IPS-NIHi11 (cell line): ENCODE data around the gene PTBP2.

ENCODE experiments used
- DNase-seq: peaks from one replicate; pipeline ENCODE4 v3.0.0; 2012; ENCODE audit warnings: mixed read lengths, low spot score

Gene PTBP2

DNA sequence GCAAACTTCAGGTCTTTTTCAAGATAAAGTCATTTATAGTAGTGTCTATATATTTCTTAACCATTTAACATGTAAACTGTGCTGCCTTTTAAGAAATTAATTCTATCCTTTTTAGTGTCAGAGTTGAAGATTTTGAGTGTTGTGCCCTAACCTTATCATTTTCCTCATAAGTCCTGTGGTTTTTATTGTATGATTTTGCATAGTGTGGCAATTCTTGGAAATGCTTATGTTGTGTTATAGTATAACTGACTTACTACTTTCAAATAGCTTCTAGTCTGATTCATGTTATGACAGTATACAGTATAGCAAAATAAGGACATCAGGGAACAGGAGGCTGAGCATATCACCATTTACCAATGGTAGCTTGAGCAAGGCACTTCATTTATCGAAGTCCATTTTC, 99.1 kb downstream of the PTBP2 start:
- DNase-seq: no peak

DNA sequence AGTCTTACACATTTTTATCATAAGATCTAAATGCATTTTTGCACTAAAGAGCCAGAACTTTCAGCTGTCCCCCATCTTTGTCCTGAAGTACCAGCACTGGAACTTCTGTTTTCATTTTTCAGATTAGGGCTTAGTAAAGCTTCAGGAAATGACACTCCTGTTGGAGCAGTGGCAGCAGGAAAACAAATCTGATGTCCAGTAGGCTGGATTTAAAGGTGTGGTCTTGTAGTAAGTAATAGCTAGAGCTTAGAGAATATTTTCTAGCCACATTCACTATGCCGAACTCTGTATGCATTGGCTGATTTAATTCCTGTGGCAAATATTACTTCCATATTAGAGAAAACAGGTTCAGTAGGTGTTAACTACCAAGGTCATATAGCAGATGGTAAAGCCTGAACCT, 103.6 kb downstream of the PTBP2 start:
- no peak for DNase-seq

DNA sequence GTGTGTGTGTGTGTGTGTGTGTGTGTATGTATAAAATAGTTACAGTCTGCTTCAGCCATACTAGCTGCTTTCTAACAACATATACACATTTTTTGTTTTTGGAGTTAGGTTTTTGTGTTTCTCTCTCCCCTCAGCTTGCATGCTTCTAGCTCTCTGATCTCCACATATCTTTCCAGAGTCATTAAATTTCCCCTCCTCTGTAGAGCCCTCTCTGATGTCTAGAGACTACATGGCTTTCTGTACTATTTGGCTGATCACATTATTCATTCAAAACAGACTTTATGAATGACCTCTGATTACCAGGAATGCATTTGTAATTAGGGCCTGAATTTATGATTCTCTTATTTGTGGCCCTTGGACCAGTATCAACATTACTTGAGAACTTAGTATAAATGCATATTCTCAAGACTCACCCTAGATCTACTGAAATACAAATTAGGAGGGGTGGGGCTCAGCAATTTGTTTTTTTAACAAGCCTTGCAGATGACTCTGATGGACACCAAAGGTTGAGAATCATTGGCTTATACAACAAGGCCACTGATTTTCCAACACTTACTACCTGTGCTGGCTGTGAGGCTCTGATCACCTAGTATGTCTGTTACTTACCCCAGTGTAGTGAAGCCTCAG, 104.5 kb downstream of the PTBP2 start:
- no peak for DNase-seq

DNA sequence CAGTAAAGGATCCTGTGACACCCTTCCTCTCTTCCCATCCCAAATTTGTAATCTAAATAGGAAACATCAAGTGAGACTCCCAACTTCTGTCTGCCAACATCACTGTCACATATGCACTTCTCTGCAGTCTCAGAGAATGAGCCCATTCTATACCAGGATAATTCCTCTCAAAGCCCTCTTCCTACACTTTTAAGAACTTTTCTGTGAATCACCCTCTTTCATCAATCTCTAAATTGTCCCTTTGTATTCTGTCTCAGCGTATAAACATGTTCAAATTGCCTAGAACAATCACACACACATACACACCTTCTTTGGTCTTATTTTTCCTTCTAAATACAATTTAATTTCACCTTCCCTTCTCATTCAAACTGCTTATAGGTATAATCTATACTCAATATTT, 111.8 kb downstream of the PTBP2 start:
- DNase-seq: no peak

DNA sequence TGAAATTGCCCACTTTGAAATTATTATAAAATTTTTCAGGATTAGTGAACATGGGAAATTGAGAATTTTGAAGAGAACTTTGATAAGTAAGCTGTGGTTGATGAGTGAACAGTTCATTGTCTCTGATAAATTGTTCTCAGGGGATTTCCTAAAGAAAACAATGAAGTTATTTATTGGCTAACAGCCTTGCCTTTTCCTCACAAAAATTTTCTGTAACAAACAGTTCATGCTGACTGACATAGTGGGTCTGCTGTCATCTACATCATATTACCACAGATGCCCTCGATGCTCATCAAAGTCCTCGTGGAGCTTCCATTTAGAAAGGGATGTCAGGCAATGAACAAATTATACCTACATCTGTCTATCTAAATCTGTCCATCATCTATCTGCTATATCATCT, 113.4 kb downstream of the PTBP2 start:
- DNase-seq: no peak

DNA sequence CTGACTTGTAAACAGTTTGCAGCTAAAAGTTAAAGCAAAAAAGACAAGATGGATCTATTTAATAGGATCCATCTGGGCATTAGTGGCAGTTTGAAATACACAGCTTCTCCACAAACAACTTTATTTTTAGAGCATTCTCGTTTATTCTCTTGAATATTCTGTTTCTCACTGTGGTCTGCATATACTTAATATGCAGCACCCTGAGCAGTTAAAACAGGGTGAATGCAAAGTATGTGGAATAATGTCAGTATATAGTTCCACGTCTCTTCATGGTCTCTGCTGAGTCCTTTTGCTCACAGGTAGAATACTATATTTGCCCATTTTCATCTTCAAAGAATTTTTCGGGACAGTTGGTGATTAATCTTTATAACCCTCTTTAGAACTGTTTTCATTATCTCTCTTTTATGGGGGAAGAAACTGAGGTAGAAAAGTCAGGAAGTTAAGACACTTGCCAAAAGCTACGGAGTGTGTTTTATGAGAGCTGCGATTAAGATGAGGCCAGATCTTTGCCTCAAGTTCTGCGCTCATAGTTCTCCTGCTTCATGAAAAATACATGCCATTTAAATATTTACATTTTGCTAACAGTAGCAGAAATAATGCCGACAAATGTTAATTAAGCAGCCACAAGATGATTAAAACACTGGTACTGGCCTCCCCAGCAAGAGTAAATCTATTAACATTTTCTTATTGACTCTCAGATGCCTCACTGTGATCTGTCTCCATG, 115.6 kb downstream of the PTBP2 start:
- DNase-seq: no peak

DNA sequence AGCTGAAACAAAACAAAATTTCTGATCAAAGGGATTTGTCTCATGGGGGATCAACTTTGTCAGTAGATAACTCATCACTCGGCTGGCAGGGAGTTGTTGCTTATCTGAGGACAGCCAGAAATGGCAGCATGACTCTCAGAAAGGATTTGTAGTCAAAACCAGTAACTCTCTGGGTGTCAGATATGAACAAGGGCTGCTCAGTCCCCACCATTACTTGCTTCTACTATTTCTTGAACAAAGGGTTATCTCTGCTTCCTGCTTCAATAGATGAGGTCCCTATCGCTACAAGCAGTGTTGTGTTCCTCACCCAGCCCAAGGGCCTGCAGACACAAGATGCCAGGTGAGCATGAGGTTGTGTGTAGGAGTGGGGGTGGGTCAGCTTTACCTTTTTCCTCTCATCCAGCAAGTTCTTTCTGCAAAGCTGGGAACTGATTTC, 116.2 kb downstream of the PTBP2 start:
- no peak for DNase-seq

DNA sequence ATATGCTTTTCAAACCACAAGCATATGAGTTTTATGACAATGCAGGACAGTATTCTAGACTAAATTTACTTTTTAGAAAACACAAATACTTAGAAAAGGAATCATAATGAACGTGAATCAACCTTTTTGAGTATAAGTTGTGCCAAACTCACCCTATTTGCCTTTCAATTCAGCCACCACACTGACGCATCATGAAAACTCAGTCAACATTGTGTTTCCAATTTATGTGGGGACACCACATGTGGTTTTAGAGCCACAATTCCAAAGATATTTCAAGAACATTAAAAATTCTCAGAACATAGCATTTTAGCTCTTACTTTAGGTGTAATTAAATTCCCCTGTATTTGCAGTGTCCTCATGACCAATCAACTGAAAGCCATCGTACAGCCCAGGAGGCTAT, 118.8 kb downstream of the PTBP2 start:
- no peak for DNase-seq

DNA sequence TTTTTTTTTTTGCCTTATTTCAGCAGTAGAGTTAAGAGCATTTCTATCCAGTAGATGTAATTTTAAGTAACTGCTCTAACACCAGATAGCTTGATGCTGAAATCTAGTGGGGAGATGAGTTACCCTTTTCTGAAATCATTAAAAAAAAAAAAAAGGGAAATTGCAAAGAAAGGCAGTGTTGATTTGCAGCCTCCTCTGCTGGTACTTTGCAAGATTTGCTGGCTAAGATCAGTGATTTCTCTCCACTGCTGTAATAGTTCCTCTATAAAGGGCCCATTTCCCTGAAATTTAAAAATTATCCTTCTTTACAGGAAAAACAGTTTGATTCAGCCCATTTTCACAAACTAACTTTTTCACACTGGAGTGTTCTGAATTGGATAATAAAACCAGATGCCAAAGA, 120.6 kb downstream of the PTBP2 start:
- DNase-seq: no peak

DNA sequence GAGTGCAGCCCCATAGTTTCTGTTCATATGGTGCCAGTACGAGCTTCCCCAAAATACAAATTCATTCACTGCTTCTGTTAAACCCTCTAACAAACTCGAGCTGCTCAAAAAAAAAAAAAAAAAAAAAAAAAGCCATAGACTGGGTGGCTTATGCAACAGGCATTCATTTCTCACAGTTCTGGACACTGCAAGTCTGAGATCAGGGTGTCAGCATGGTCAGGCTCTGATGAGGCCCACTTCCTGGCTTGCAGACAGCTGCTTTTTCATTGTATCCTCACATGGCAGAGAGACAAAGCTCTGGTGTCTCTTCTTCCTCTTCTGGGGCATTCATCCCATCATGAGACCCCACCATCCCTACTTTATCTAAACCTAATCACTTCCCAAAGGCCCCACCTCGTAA, 121.6 kb downstream of the PTBP2 start:
- DNase-seq: no peak

DNA sequence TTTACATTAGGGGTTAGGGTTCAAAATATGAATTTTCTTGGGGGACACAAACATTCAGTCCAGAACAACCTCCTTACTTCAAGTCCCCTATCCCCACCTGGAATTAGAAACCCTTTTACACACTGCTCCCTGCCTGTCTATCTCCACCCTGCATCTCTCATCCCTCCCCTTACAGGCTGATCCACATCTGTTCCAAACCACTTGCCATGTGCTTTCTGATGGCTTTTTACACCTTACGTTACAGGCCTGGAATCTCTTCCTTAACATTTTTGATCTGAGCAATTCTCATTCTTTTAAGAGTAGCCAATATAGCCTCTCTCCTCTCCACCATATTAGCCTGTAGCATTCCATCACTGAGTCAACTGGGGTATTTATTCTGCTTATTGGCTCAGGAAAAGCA, 122.0 kb downstream of the PTBP2 start:
- no peak for DNase-seq

DNA sequence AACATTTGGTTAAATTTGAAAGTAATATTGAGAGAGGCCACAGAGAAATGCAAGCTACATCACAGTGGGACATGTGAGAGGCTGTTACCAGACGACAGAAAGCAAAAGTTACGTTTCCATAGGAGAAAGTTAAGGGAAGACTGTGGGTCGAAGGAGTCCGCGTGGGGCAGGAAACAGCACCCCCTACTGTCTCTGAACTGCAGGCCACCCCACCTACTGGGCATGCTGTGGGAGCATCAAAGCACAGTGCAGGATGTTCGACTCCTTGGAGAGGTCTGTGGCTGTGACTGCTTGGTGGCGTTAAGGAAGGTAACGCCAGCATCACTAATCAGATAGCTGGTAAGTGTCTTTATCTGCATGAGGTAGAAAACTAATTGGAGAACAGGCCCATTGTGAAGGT, 123.9 kb downstream of the PTBP2 start:
- DNase-seq: peak; percentile 69

DNA sequence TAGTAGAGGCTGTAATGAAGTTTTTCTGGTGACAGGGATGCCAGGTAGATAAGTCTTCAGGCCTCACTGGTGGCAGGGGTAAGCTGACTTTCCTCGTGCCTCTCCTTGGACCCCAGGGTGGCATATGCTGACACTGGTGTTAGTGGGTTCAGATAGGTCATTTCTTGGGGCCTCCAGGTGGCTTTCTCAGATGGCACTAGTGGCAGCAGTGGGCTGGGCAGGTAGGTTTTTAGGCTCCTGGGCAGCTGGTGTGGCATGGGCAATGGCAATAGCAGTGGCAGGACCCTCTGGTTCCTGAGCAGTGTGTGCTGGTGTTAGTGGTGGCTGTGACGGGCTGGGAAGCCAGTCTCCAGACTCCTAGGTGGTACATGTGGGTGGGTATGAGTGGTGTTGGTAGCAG, 140.3 kb downstream of the PTBP2 start:
- DNase-seq: no peak

DNA sequence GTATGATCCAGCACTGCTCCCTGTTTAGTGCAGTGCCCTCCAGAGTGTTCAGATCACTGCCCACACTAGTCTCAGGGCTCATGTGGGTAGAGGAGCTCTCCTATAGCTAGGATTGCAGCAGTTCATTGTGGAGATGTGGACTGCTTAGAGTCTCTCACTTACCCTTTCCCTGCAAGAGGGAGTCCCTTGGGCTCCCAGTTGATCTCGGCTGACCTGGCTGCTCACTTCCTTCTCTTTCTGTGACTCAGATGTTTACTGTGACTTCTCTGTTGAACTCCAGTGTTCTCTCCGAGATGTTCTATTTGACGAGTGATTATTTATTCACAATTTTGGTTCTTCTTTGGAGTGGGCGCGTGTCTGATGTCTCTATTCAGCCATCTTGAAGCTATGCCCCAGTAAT, 141.9 kb downstream of the PTBP2 start:
- no peak for DNase-seq
